ENCODE data around the gene RHOG.

RHOG gene

GRCh38 chr11:3880724-3881123 is 40.0 kb upstream of the RHOG start:
- H3K4me3 ChIP-seq (ENCODE audit: low read depth, low read length): no peak overlapping the region
- TF ChIP-seq CTCF (IDR thresholded peaks at IDR 0.05; ENCODE audit: low read depth, low read length): no peak
- no peaks in the 10 kb centered on the region for H3K9me3 ChIP-seq
- H3K36me3 ChIP-seq: no peaks in the 10 kb centered on the region
- peak; percentile 11 for DNase-seq
- H3K27me3 ChIP-seq: no peaks in the 10 kb centered on the region
- H3K4me1 ChIP-seq: no peaks in the 10 kb centered on the region; the same call in 1 of the 2 replicates

GRCh38 chr11:3879967-3880542 is 39.3 kb upstream of the RHOG start:
- Histone ChIP-seq H3K9me3 (no peaks in the 10 kb centered on the region), H3K36me3 (no peaks in the 10 kb centered on the region), H3K27me3 (no peaks in the 10 kb centered on the region), H3K4me1 (no peaks in the 10 kb centered on the region; the same call in 1 of the 2 replicates), H3K4me3 (ENCODE audit: low read depth, low read length) (no peak overlapping the region)
- no peak for TF ChIP-seq CTCF (IDR thresholded peaks at IDR 0.05; ENCODE audit: low read depth, low read length)
- no peak for DNase-seq

DNA sequence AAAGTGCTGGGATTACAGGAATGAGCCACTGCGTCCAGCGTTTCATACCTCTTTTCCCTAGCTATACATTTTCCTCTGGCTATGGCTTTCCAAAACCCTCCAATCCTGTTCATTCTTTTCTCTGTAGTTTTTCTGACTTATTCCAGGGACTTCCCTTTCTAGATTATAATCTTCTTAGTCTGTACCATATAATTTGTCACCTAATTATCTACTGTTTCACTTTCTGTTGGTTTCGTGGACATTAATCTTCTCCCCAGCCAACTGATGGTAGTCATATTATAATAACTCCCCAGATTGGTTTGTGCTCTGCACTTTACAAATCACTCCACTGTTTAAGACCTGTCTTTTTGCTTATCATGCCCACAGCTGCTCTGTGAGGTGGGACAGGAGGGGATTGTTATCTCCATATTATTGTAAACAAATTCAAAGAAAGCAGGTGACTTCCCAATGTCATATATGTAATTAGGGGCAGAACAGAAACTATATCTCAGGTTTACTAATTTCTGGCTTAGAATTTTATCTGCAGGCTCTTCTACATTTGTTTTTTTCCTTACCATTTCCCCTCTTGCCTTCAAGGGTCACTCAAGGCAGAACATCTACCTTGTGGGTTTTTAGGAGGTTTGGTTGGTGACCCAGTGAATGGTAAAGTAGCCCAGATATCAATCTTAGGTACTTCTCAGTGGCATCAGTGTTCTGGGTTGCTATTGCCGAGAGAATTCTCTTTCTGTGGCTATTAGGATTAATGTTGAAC is 38.6 kb upstream of the RHOG start:
- Histone ChIP-seq H3K36me3 (no peaks in the 10 kb centered on the region), H3K4me3 (ENCODE audit: low read depth, low read length) (no peak overlapping the region), H3K4me1 (no peaks in the 10 kb centered on the region; the same call in 1 of the 2 replicates), H3K27me3 (no peaks in the 10 kb centered on the region), H3K9me3 (no peaks in the 10 kb centered on the region)
- DNase-seq: no peak
- TF ChIP-seq CTCF (IDR thresholded peaks at IDR 0.05; ENCODE audit: low read depth, low read length): no peak

- H3K36me3 ChIP-seq: no peaks in the 10 kb centered on the region
- no peak for TF ChIP-seq CTCF (IDR thresholded peaks at IDR 0.05; ENCODE audit: low read depth, low read length)
- no peaks in the 10 kb centered on the region; the same call in 1 of the 2 replicates for H3K4me1 ChIP-seq
- no peaks in the 10 kb centered on the region for H3K27me3 ChIP-seq
- H3K9me3 ChIP-seq: no peaks in the 10 kb centered on the region
- no peak for DNase-seq
- no peak overlapping the region for H3K4me3 ChIP-seq (ENCODE audit: low read depth, low read length)
Observed at GRCh38 chr11:3878258-3878584, 37.5 kb upstream of the RHOG start.

GRCh38 chr11:3877364-3878257 is 36.9 kb upstream of the RHOG start:
- no peak for DNase-seq
- Histone ChIP-seq H3K36me3 (no peaks in the 10 kb centered on the region), H3K9me3 (no peaks in the 10 kb centered on the region), H3K27me3 (no peaks in the 10 kb centered on the region), H3K4me3 (ENCODE audit: low read depth, low read length) (no peak overlapping the region), H3K4me1 (no peaks in the 10 kb centered on the region; the same call in 1 of the 2 replicates)
- no peak for TF ChIP-seq CTCF (IDR thresholded peaks at IDR 0.05; ENCODE audit: low read depth, low read length)

Measured in BE2C (cell line).